Mesenteric fat pad (tissue), 1 donor: ENCODE measurements around the gene GBE1. TPM values are rescaled to one million over a fixed set of nuclear protein-coding genes. Genes with fewer than 3 reads are reported as not detected.
"Not testable (repeated sequence)": the region's sequence is repeated elsewhere in the genome, so short reads cannot be mapped to it uniquely, and the experiment has no call there.

Experiments used
- DNase-seq: peaks from one replicate; pipeline ENCODE4 v3.0.0-alpha.2; 2020; ENCODE audit warnings: low spot score
- total RNA-seq: library from RNA; stranded (reverse); fragmentation: NEBNext Ultra II Directional; extraction: Animal tissue kit (Norgen Biotek cat#: 25700); gene quantifications from one replicate; pipeline ENCODE4 v1.2.1, GENCODE V29; 2021
- donor health status: DM: yes; HTN: yes; CAD: no.

The GBE1 gene
- total RNA-seq, 1 donor from 2014 or later: 152 TPM

GRCh38 chr3:81544385-81544784 lies 217.1 kb downstream of the GBE1 start:
- no peak for DNase-seq

GRCh38 chr3:81540787-81541186 lies 220.7 kb downstream of the GBE1 start:
- no peak for DNase-seq

GRCh38 chr3:81531846-81532245 lies 229.6 kb downstream of the GBE1 start:
- no peak for DNase-seq

GRCh38 chr3:81531263-81531662 lies 230.2 kb downstream of the GBE1 start:
- DNase-seq: no peak

GRCh38 chr3:81530180-81530939 lies 231.1 kb downstream of the GBE1 start:
- DNase-seq: no peak

GRCh38 chr3:81521855-81522254 lies 239.6 kb downstream of the GBE1 start:
- no peak for DNase-seq

- no peak for DNase-seq
Measured at GRCh38 chr3:81518945-81519344, 242.5 kb downstream of the GBE1 start.

GRCh38 chr3:81516042-81516441 lies 245.4 kb downstream of the GBE1 start:
- no peak for DNase-seq

- DNase-seq: no peak
Measured at GRCh38 chr3:81513591-81513990, 247.9 kb downstream of the GBE1 start.

GRCh38 chr3:81503026-81503425 lies 258.4 kb downstream of the GBE1 start:
- DNase-seq: no peak

- no peak for DNase-seq
Measured at GRCh38 chr3:81502236-81502635, 259.2 kb downstream of the GBE1 start.

GRCh38 chr3:81500039-81500438 lies 261.4 kb downstream of the GBE1 start:
- no peak for DNase-seq

GRCh38 chr3:81497572-81498251 lies 263.7 kb downstream of the GBE1 start:
- no peak for DNase-seq

GRCh38 chr3:81496407-81497104 lies 264.9 kb downstream of the GBE1 start:
- no peak for DNase-seq

- DNase-seq: not testable (repeated sequence)
Measured at GRCh38 chr3:81492471-81492870, 269.0 kb downstream of the GBE1 start.

GRCh38 chr3:81492040-81492439 lies 269.4 kb downstream of the GBE1 start:
- no peak for DNase-seq

GRCh38 chr3:81490541-81491288 lies 270.7 kb downstream of the GBE1 start:
- DNase-seq: no peak

GRCh38 chr3:81485444-81485865 lies 276.0 kb downstream of the GBE1 start:
- no peak for DNase-seq

- DNase-seq: no peak
Measured at GRCh38 chr3:81484520-81484919, 276.9 kb downstream of the GBE1 start.

GRCh38 chr3:81483046-81483445 lies 278.4 kb downstream of the GBE1 start:
- no peak for DNase-seq

GRCh38 chr3:81477740-81478139 lies 283.7 kb downstream of the GBE1 start:
- DNase-seq: no peak
